NCI-H526 treated with DMSO at 0.1 percent for 48 hours (cell line): ENCODE results near the gene KIF2B.
"Not testable (repeated sequence)": the region's sequence is repeated elsewhere in the genome, so short reads cannot be mapped to it uniquely, and the experiment has no call there.

Experiments used
- DNase-seq: peaks from one replicate; lab custom pipeline; 2025; lab: John Stamatoyannopoulos, UW

Gene KIF2B, protein sequence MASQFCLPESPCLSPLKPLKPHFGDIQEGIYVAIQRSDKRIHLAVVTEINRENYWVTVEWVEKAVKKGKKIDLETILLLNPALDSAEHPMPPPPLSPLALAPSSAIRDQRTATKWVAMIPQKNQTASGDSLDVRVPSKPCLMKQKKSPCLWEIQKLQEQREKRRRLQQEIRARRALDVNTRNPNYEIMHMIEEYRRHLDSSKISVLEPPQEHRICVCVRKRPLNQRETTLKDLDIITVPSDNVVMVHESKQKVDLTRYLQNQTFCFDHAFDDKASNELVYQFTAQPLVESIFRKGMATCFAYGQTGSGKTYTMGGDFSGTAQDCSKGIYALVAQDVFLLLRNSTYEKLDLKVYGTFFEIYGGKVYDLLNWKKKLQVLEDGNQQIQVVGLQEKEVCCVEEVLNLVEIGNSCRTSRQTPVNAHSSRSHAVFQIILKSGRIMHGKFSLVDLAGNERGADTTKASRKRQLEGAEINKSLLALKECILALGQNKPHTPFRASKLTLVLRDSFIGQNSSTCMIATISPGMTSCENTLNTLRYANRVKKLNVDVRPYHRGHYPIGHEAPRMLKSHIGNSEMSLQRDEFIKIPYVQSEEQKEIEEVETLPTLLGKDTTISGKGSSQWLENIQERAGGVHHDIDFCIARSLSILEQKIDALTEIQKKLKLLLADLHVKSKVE

DNA sequence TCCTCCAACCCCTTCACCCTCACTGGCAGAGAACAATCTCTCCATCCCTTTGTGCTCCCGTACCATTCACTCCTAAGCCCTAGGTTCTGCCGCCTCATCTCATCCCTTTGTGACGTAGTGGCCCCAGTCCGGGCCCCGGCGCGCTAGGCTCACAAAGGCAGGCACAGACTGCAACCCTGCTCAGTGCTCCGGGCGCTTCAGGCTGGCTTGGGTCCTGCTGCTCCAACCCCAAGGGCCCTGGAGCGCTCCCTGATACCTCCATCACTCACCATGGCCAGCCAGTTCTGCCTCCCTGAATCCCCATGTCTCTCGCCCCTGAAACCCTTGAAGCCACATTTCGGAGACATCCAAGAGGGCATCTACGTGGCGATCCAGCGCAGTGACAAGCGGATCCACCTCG lies at the start of gene KIF2B:
TSS of gene KIF2B (plus strand) at position 164 of the 400 bp plus-strand sequence. CDS start at position 271, 107 bp downstream.
- no peak for DNase-seq

DNA sequence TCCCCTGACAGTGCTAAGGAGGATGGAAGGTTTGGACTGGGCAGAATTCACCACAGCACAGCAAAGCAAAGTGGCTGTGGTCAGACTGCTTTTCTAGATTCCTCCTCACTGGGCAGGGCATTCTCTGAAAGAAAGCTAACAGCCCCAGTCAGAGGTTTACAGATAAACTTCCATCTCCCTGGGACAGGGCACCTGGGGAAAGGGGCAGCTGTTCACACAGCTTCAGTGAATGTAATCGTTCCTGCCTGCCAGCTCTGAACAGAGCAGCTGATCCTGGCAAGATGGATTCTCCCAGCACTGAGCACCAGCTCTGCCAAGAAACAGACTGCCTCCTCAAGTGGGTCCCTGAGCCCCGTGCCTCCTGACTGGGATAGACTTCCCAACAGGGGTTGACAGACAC lies 42.4 kb upstream of the KIF2B start:
- DNase-seq = no peak

DNA sequence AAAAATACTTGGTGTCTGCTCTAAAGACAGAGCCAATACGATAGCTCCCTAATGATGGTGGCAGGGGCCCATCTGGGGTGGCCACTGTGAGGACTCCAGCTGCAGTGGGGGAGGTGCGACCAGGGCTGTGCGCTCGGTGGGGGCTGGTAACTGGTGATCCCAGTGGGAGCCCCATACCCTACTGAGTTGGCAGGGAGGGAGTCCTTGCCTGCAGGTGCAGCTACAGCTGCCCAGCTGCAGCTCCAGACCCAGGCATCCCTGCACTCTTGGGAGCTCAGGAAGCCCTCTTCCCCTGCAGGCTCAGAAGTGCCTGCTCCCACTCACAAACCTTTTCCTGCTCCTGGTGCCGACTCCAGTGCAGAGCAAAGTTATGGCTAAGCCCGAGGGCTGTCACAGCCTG lies 31.2 kb upstream of the KIF2B start:
- no peak for DNase-seq

DNA sequence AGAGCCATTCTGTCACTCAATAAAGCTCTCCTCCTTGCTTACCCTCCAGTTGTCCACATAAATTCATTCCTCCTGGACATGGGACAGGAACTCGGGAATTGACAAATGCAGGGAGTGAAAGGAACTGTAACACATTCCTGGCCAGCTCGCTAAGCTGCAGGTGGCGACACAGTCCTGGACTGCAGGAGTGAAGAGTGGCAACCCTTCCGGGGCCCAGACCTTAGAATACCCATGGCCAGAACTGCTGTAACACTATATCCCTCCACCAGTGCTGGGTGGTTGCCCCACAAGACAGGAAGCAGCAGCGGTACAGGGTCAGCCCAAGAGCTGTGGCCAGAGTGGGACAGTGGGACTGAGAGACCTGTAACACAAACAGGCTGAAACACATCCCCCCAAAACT lies 30.3 kb upstream of the KIF2B start:
- no peak for DNase-seq

DNA sequence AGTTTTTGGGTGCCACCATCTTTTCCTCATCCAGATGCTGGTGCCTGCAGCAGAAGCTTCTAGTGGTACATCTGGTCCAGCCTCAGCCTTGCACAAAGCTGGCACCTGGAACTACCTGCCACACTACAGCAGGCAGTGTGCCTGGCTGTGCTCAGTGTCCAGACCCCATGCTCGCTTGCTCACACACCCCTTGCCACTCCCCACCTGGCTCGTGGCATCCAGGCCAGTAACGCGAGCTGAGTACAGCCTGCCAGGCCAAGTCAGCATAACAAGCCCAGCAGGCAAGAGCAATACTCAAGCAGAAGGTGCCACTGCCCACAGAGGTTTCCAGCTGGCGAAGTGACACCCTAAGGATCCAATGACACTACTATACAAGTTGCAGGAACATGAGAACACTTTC lies 29.7 kb upstream of the KIF2B start:
- no peak for DNase-seq

DNA sequence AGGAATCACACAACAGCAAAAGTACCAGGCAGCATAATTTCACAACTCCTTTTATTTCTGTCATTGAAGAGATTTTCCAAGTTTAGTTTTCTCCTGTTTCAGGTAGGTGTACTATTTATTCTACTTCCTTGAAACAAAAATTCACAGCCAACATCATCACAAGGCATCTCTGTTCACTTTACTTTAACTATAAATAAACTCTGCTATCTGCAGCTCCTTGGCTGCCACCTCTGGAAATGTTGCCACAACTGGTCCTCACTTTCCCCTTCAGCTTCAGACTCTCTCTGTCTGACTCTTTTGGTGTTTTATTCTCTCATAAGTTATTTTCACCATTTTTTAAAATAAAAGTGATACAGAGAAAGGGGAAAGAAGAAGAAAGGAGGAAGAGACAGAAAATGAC lies 27.9 kb upstream of the KIF2B start:
- no peak for DNase-seq

DNA sequence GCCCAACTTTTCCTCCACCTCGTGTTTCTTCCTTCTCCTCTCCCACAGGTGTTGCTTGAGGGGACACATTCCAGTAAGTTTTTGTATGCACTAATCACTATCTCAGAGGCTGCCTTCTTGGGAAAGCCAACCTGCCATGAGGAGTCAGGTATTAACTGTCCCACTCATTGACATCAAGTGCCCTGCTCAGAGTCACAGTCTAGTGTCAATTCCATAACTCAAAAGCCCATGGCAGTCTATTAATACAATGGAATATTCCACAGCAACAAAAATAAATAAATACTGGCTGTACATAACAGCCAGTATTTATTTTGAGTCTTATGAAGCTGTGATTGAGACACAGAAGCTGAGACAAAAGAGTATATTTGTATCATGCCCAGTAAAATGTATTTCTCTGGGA lies 26.1 kb upstream of the KIF2B start:
- DNase-seq = no peak

DNA sequence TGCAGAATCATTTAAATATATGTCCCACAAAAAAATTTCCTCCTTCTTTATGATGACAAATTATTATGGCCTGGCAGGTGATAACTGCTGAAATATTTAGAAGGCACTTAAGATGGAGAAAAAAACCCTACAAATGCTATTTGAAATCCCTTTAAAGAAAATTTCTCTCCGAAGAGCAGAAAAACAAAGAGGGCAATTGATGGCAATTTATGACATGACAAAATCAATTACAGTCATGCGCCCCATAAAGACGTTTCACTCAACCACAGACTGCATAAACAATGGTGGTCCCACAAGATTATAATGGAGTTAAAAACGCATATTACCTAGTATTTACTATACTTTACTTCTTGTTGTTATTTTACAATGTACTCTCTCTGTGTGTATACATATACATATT lies 25.2 kb upstream of the KIF2B start:
- DNase-seq = no peak

DNA sequence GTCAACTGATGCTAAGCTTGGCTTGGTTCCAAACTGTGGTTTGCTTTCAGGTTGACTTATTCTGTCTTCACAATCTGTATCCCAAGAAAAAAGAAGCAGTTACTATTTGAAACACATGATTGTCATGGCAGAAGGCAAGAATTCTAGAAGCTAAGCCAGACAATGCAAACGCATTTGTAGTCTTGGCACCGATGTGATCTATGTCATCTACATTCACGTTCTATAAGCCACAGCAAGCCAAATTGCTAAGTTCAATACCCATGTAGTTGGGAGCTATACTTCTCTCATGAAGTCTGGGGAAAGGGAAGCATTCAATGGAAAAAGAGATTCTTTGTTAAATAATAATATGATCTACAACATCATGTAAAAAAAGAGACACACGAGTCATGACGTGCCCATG lies 18.3 kb upstream of the KIF2B start:
- DNase-seq = no peak

DNA sequence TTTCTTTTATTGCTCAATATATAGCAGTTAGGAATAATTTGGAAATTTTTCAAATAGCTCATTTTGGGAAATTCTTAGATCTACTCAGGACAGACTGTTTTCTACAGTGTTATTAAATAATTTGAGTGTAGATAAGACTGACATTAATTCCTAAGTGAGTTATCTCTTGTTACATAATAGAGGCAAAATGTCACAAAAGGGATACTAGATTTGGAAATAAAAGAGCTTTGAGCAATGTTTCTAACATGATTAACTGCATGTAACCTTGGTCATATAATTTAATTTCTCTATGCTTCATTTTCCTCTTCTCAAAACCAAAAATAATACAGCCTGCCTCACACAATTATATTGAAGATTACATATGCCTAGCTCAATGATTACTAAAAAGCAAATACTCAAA lies 16.3 kb upstream of the KIF2B start:
- no peak for DNase-seq

DNA sequence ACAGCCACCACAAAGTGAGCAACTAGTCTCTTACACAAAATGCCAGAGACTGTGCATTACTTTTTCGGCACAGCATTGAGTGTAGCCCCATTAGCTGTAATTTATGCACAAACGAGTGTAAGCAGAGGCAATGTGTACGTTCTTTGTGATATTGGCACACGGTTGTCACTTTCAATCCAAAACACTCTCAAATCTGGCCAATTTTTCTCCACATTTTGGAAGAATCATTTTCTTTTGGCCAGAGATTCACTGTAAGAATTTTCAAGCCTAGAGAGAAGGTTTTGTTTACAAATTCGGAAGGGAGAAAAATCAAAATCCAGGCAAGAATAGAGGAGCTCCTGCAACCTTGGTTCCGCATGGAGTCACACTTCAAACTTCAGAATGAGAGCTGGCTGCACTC lies 15.4 kb upstream of the KIF2B start:
- DNase-seq = no peak

DNA sequence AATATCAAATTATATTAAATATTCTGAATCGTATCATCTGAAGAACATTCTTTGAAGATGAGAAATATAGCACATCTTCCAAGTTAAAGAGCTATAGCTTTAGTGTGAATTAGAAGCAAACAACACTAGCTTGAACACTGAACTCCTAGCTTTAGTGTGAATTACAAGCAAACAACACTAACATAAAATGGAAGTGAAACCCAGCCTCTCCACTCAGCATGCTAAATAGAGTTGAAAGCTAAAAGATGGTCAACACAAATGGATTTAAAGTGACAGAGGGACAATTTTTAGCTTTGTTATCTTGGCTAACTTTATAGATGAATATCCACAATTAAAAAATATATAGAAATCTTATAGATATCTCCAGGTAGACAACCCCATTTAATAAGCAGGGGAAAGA lies 4.5 kb upstream of the KIF2B start:
- DNase-seq = no peak

DNA sequence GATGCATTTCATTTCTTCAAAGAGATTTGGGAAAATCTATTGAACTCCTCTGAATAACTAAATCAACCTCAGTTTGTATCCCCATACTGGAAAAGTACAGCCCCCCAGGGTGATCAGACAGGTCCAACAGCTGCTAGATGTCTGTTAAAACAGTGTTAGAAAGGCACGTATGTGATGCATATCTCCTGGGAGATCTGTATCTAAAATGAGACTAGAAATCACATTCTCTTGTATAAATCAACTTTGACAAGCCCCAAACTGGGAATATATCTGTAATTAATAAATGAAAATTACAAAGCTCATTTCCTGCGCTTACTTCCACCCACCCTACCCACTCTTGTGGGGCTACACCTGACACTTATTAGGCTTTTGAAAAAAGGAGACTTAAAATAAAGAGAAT lies 3.8 kb upstream of the KIF2B start:
- DNase-seq = no peak

DNA sequence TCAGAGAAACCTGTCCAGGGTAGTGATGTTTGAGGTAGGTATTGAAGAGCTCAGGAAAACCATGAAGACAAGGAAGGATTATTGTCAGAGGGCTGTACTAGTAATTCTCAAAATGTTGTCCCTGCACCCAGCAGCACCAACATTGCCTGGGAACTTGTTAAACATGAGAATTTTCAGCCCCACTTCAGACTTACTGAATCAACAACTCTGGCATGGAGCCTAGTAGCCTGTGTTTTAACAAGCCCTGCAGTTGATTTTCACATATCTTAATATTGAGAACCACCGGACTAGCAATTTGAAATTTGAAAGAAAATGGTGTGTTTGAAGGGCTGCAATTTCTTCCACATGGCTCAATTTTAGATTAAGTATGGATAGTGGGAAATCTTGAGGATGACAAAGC lies 2.8 kb upstream of the KIF2B start:
- no peak for DNase-seq

DNA sequence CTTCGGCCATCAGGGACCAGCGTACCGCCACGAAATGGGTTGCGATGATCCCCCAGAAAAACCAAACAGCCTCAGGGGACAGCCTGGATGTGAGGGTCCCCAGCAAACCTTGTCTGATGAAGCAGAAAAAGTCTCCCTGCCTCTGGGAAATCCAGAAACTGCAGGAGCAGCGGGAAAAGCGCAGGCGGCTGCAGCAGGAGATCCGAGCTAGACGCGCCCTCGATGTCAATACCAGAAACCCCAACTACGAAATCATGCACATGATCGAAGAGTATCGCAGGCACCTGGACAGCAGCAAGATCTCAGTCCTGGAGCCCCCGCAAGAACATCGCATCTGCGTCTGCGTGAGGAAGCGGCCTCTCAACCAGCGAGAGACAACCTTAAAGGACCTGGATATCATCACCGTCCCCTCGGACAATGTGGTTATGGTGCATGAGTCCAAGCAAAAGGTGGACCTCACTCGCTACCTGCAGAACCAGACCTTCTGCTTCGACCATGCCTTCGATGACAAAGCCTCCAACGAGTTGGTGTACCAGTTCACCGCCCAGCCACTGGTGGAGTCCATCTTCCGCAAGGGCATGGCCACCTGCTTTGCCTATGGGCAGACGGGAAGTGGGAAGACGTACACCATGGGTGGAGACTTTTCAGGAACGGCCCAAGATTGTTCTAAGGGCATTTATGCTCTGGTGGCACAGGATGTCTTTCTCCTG lies 769 bp downstream of the KIF2B start:
- DNase-seq = no peak

DNA sequence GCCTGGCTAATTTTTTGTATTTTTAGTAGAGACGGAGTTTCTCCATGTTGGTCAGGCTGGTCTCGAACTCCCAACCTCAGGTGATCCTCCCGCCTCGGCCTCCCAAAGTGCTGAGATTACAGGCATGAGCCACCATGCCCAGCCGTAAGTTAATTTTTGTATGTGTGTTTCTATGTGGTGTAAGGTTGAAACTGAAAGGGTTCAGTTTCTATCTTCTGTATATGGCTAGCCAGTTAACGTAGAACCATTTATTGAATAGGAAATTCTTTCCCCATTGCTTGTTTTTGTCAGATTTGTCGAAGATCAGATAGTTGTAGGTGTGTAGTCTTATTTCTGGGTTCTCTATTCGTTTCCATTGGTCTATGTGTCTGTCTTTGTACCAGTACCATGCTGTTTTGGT lies 12.0 kb downstream of the KIF2B start:
- DNase-seq = not testable (repeated sequence)

DNA sequence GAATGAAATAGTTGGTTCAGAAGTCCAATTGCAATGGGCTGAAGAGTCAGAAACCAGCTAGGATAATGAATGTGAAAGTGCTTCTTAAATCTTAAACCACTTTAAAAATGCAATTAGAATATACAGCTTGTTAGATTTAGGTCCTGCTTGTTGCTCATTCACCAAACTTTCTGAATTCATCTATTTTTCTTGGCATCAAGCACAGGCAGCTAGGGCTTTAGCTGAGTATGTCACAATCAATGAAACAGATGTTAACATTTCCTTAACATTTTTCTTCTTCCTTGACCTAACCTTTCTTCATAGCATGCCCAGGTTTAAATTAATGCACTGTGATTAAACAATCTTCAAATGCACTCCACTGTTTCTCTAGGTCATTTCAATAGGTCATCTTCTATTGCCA lies 14.4 kb downstream of the KIF2B start:
- no peak for DNase-seq

DNA sequence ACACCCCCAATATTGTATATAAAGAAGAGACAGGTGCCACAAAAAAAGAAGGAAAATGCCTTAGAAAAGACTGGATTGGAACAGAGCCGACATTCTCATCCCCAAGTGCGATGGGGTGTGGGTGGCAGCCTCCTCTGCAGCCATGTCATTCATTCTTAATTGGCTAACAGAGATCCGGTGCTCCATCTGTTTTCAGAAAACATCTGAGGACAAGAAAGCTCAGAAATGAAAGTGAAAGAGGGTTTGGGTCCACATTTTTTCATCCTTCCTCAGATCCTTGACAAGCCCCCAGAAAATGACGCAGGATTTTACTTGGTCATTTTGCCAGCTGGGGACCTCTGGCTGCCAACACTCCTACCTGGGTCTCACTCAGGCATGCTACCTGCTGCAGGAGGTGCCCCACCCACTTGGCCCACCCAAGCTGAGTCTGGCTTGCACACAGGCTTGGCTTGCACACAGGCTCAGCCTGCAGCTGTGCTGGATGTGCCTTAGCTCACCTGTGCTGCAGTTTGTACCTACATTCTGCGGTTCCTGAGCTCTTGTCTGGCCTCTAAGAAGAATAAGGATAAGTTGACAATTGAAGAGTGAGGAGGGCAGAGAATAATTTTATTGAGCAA lies 21.9 kb downstream of the KIF2B start:
- no peak for DNase-seq

DNA sequence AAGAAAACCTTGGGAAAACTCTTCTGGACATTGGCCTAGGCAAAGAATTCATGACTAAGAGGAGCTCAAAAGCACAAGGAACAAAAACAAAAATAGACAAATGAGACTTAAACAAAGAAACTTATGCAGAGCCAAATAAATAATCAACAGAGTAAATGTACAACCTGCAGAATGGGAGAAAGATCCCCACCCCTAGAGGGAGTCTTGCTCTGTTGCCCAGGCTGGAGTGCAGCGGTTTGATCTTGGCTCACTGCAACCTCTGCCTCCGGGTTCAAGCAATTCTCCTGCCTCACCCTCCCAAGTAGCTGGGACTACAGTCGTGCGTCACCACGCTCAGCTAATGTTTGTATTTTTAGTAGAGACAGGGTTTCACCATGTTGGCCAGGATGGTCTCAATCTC lies 48.4 kb downstream of the KIF2B start:
- DNase-seq = not testable (repeated sequence)
